NCI-H2171 treated with DMSO at 0.1 percent for 48 hours (cell line): ENCODE results near the gene SRL.
"Not testable (repeated sequence)": the region's sequence is repeated elsewhere in the genome, so short reads cannot be mapped to it uniquely, and the experiment has no call there.

Source experiments
- DNase-seq: peaks from one replicate; lab custom pipeline; 2025; lab: John Stamatoyannopoulos, UW

The SRL gene

DNA sequence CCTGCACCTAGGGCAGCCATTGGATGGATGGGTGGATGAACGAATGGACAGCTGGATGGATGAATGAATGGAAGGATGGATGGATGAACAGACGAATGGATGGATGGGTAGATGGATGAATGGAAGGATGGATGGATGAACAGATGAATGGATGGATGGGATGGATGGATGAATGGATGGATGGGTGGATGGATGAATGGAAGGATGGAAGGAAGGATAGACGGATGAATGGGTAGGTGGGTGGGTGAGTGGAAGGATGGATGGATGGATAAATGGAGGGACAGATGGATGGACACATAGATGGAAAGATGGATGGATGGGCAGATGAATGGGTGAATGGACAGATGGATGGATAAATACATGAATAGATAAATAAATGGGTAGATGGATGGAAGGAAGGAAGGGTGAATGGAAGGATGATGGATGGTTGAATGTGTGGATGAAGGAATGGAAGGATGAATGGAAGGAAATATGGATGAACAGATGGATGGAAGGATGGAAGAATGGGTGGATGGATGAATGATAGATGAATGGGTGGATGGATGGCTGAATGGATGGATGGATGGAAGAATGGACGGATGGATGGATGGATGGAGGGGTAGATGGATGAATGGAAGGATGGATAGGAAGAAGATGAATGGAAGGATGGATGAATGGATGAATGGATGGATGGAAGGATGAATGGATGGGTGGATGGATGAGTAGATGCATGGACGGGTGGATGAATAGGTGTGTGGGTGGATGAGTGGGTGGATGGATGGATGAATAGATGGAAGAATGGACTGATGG, 15.4 kb downstream of the SRL start:
- DNase-seq: no peak

DNA sequence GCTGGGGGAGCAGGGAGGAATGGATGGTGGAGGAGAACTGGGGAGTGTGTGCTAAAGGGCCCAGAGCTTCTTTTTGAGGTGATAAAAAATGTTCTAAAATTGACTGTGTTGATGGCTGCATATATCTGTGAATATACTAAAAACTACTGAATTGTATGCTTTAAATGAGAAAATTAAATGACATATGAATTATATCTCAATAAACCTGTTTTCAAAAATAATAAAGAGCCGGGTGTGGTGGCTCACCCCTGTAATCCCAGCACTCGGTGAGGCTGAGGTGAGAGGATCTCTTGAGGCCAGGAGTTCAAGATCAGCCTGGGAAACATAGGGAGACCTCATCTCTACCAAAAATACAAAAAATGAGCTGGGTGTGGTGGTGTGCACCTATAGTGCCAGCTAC, 16.8 kb downstream of the SRL start:
- DNase-seq: no peak

DNA sequence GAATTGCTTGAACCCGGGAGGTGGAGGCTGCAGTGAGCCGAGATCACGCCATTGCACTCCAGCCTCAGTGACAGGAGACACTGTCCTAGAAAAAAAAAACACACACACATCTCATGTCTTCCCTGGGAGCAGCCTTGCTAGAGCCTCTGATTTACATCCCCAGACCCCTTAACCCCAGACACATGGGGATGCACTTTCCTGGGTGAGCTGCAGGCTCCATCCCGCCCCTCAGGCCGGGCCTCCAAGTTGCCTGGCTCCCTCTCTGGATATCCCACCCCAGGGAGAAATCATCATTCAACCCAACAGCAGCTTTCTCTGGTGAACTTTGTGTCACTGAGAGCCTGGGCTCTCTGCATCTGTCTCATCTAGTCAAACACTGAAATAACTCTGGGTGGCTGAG, 21.5 kb downstream of the SRL start:
- DNase-seq: no peak

DNA sequence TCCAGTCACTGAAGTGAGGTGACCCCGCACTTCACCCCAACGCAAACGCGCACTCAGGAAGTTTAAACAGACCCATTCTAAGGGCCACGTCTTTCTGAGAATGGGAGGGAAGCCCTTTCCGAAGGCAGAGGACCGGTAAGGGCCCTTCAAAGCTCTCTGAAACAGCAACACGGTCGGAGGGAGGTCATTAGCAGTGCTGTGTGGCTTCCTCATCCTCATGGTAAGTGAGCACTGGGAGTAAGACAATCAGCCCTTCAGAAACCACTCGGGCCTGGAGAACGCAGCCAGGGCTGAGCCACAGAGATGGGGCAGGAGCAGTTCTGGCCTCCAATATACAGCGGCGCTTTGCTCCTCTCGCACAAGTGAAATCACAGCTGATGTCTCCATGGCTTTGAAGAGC, 23.7 kb downstream of the SRL start:
- DNase-seq: no peak

DNA sequence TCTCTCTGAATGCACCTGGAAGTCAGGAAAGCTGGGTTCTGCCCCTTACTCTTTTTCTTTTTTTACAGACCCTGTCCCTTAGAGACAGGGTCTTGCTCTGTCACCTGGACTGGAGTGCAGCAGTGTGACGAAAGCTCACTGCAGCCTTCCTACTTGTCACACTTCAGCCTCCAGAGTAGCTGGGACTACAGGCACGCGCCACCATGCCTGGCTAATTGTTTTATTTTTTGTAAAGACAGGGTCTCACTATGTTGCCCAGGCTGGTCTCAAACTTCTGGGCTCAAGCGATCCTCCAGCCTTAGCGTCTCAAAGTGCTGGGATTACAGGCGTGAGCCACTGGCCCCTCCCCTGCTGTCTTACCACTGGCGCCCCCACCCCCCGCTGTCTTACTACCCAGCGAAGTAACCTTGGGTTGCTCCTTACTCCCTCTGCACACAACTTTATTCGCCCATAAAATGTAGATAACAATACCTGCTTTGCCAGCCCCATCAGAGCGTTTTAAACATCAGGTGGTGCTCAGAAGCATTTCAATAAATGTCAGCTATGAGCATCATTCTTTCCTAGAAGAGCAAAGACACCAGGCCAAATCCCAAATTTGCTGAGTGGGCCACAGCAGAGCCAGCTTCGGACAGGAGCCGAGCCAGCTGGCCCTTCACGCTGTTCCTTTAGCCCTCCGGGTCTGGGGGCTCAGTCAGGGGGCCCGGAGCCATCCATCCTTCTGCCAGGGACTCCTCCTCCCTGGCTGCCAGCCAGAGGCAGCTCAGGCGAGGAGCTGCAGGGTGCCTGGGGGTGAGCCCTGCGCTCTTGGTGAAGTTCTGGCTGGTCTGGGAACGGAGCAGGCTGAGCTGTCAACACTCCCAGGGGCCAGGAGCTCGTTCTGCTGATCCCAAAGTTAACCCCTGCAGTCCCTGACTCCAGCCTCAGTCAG, 24.4 kb downstream of the SRL start:
- DNase-seq: peak; percentile 57

DNA sequence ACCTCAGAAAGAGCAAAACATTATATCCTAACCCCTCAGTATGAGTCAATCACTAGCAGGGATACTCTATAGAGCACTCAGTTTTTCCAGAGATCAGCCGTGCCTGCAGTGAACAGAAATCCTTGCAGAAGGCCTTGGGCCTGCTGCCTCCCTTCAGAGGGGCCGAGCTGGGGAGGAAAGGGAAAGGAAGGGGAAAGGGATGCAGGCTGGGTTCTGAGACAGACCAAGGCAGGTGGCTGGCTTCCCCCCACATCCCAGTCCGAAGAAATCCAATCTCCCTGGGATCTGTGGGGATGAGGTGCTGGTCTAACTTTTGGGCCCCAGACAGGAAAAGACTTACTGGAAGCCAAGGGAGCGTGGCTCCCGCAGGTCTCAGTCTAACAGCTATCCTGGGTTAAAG, 25.3 kb downstream of the SRL start:
- no peak for DNase-seq

DNA sequence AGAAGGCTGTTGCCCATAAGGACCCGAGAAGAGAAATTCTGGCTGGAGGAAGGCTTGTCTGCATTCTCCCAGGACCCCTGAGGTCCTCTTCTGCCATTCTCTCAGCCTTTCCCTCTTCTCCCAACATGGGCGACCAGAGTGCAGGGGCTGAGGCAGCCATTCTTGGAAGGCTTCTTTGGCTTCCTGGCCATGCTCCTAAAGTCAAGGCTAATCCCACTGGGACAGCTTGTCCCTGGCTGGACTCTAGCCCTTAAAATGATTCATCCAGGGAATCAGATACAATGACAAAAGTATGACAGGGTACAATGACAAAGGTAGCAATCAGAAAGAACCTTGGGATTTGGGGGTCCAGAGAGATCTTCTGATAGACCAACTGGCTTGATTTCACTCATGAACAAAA, 26.8 kb downstream of the SRL start:
- DNase-seq: no peak

DNA sequence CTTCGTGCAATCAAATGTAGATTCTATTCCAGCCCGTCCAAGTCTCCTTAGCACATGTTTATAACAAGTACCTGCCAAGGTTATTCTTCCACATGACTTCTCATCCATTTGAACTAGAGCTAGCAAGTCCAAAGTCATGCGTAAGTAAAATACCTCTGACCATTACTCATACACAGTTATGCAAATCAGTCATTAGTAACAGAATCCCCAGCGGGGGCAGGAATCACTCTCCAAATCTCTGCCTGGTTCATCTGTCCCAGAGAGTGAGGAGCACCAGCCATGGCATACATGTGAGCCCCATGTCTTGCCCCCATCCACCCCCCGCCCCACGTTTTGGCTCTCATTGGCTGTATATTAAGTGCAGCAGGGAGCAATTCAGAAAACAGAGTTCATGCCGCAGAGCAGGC, 27.7 kb downstream of the SRL start:
- DNase-seq: no peak

DNA sequence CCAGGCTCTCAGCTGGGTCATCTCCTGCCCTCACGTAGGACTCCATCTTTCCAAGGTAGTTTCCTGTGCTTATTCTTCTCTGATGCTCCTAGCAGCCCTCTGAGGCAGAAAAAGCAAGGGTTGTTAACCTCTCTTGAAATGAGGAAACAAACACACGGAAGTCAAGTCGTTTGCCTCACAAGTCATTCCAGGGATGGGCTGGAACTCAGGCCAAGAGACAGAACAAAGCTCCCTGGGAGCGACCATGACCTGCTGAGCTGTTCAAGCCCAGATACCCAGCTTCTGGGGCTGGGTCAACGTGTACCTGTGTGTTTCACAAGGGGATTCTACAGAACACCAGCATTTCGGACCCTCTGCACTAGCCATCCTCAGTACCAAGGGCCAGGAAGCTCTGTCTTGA, 28.1 kb downstream of the SRL start:
- no peak for DNase-seq

DNA sequence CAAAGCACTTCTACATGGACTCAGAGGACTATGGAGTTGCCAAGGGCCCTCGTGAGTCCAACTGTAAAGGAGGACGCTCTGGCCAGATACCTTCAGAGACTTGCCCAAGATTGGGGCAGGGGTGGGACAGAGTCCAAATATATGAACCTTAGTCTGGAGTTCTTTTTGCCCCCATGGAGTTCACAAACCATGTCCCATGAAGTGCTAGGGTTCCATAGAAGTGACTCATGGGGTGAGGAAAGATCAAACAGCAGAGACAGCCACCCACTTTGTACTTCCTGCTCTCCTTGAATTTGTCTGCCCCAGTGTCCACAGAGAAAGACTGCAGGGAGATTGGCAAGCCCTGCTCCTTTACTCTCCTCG, 29.0 kb downstream of the SRL start:
- DNase-seq: no peak

DNA sequence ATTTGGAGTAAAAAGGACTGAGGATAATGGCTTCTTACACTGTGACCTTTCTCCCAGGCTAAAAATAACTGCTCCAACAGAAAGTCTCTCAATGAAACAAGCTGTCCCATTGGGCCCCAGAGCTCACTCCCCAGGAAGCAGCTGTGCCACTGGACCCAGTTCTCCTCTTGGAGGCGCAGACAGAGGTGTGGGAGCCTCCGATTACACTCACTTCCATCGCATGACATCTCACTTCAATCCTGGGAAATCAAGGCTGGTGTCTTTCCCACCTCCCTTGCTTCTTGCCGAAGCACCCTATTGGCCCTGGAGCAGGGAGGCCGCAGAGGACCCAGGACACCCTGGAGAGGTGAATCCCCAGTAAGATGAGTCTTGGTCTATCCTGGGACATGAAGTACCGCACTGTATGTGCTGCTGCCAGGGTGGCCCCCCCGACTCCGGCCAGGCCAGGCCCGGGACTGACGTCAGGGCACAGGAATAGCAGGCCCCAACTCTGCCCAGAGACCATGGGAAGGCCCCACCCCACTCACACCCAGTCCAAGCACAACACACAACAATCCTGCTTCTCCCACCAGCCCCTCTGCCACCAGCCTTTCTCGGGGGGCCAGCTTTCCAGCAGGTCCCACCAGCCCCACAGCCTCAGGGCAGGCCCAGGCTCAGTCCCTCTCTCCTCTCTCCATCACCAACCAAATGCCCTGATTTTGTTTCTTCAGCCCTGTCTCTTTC, 29.5 kb downstream of the SRL start:
- no peak for DNase-seq

DNA sequence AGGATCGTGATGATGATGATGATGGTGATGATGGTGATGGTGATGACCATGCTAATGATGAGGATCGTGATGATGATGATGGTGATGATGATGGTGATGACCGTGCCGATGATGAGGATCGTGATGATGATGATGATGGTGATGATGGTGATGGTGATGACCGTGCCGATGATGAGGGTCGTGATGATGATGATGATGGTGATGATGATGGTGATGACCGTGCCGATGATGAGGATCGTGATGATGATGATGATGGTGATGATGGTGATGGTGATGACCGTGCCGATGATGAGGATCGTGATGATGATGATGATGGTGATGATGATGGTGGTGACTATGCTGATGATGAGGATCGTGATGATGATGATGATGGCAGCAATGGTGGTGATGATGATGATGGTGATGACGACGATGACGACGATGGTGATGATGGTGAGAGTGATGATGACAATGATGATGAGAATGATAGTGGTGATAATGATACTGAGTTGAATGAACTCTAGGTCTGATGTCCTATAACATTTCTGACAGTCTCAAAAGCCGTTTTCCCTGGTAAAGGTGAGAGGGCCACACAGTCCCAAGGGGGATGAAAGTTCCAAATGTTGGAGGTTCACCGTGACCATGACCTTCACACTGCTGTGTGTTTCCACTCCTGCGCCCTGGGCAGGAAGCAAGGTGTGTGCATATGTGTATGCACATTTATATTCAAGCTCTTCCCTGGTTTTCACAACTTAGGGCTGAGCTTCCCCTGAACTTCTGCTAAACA, 30.3 kb downstream of the SRL start:
- DNase-seq: not testable (repeated sequence)

DNA sequence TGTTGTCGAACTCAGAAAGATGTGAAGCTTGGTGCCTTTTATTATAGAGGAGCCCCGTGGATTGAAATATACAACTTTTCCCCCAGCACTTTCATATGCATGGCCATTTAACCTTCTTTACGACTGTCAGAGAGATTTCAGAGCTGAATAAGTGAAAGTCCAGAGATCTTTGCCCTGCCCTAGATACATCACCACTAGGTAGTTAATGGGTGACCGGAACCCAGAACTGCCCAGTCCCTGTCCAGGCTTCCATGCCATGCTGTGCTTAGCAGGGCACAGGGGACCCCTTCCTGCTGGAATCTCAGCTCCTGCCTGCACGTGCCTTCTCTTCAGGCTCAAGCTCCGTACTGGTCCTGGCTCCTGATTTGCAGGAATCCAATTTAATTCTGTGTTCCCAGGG, 32.2 kb downstream of the SRL start:
- DNase-seq: no peak

DNA sequence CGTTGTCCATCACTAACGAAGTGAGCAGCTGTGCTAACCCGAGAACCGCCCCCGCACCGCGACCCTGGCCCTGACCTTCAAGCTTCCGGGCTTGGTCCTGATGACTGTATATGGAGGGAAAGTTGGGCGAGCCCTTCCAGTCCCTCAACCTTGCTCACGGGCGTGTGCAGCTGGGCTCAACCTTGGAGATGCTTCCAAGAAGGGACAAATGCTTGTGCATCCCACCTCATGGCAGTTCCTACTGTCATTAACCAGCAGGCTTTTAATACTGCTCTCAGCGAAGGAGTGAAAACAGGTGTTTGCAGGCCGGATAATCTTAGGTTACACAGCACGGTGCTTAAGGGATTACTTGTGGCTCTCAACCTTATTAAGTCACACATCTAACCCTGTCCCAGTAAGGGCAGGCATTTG, 33.5 kb downstream of the SRL start:
- no peak for DNase-seq

DNA sequence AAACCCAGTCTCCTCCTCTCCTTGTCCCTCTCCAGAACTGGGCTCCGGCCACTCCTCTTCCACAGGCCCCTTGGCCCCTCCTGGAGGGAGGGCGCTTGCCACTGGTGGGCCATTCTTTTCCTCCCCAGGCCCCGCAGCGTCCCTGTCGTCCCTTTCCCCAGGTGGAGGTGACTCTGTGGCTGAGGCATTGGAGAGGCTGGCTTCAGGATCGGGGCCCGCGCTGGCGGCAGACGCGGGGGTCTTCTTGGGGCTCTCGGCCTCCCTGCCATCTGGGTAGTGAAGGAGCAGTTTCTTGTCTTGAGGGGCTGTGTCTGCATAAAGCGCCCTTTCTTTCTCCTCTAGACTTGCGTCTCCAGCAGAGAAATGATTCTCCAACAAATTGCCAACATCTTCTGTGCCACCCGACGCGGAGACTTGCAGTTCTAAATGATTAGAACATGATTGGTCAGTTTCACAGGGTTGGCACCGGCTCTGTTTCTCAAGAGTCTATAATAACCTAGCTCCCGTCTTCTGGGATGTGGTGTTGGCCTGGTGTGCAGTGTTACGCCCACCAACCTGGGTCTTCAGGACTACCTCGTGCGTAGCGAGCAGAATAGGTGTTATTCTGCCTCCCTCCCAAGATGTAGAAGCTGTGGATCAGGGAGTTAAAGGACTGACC, 34.1 kb downstream of the SRL start:
- DNase-seq: no peak

DNA sequence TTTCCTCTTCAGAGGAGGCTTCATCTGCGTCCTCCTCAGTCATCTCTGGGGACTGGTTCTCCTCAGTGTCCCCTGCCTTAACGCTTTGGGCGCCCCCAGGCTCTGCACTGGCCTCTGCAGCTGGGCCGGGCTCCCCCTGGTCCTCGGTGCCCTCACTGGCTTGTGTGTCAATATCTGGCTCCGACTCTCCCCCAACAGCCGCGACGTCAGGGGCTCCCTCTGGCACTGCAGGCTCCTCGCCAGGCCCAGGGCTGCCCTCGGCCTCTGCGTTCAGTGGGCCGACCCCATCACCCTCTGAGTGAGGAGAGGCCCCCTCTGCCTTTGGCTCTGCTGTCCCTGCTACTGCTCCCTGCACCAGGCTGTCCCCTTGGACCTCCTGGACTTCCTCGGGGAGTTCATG, 34.7 kb downstream of the SRL start:
- no peak for DNase-seq

DNA sequence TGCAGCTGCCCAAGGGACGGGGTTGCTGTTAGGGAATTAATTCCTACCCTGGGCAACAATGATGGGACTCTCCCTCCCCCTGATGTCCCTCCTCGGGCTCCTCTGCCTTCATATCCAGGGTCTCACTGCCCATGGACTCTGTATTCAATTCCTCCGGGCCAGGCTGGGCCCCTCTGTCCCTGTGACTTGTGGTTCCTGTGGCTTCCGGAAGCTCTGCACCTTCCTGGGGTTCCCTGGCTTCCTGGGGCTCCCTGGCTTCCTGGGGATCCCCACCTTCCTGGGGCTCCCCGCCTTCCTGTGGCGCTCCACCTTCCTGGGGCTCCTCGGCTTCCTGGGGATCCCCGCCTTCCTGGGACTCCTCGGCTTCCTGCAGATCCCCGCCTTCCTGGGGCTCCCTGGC, 35.2 kb downstream of the SRL start:
- DNase-seq: no peak

DNA sequence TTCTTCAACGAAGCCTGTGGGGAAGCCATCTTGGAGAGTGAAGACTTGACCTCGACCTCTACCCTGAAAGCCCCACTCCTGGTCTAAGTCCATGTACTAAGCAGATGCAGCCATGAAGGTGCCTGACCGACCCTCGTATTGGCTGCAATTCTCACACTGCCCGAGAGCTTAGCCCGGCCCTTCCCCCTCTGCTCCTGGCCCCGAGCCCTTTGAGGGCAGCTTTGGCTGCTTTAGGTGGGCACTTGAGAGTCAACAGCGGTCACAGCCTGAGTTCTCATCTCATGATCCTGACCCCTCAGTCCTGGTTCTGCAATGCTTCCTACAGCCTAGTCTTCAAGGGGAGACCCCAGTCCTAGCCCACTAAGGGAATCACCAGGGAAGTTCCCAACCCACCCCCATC, 35.9 kb downstream of the SRL start:
- DNase-seq: no peak

DNA sequence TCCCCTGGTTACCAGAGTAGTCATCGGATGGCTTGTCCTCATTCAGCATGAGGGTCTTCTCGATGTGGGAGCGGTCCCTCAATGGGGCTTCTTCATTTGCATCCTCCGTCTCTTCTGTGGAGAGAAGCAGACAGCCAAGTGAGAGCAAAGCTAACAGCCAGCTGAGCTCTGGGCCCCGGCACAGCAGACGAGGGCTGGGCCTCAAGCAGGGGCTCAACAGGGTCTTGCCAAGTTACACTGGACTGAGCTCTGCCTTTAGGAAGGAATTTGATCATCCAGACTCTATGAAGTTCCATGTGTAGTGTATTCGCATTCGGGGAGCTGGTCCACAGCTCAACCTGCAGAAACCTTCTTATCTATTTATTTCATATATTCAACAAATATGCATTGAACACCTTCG, 37.4 kb downstream of the SRL start:
- DNase-seq: no peak

DNA sequence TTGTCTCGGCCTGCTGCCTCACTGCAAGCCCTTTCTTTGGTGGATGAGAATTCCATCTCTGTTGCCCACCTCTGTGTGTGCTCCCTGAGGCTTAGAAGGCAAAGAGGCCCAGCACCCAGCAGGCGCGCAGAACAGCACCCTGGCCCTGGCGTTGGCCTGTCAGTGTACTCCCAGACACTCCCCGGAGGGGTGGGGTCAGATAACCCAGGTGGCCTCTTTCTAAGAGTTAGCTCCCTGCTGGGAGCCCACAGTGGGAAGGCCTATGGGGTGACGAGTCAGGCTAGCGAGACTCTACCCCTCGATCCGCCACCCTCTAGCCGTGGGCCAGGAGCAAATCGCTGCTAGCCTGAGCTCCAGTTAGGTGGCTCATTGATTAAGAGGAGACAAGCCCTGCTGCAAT, 38.1 kb downstream of the SRL start:
- DNase-seq: no peak

DNA sequence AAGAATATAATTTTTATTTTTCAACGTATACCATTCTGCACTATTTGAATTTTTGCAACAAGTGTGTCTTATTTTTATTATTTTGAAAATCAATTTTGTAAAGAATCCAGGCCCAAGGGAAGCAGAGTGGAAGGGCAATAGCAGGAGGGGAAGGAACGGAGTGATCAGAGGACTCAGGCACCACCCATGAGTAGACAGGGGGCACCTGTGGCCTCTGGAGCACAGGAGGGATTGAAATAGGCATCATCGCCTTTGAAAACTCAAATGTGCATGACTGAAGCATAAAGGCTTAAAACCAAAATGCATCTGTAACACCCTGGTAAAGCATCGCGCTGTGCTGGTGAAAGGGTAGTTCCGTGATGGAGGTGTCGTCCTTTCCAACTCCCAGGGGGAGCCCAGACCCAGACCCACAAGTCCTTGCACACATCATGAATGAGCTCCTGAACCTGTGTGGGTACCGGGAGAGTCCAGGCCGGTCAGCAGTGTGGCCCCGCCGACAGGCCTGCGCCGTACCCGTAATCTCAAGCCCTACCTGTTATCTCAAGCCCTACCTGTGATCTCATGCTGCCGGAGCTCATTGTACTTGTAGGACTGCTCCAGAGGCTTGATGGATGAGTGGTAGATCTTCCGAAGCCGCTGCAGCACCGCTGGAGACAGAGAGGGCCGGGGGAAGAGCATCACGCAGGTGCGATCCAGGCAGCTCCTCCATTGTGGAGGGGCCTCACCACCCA, 39.1 kb downstream of the SRL start:
- DNase-seq: no peak
